Adipocyte (in vitro differentiated cells): ENCODE measurements around the gene ERV3-1.
A peak's percentile ranks its signal among the peaks of the same experiment; 100 is the strongest.
"Not testable (repeated sequence)": the region's sequence is repeated elsewhere in the genome, so short reads cannot be mapped to it uniquely, and the experiment has no call there.

Experiments
- DNase-seq: peaks from one replicate; pipeline ENCODE4 v3.0.0-alpha.2; 2015; ENCODE audit warnings: low read depth
- H3K27me3 ChIP-seq: replicated peaks from 2 replicates; pipeline ENCODE4 v1.7.0; 2013; ENCODE audit warnings: mild to moderate bottlenecking, low read length, moderate library complexity; ENCODE audit not compliant: control insufficient read depth, insufficient read depth
- H3K36me3 ChIP-seq: 2 replicates; pipeline ENCODE4 v1.7.0; 2013; ENCODE audit warnings: low read length, mild to moderate bottlenecking, moderate library complexity; ENCODE audit not compliant: control insufficient read depth, insufficient read depth, severe bottlenecking
- H3K4me1 ChIP-seq: 2 replicates; pipeline ENCODE4 v1.7.0; 2013; ENCODE audit warnings: mild to moderate bottlenecking, low read length, moderate library complexity; ENCODE audit not compliant: control insufficient read depth, insufficient read depth
- H3K4me3 ChIP-seq: 2 replicates; pipeline ENCODE4 v1.7.0; 2013; ENCODE audit warnings: mild to moderate bottlenecking, low read length, moderate library complexity
- H3K9ac ChIP-seq: 2 replicates; pipeline ENCODE4 v1.7.0; 2013; ENCODE audit warnings: mild to moderate bottlenecking, low read length, moderate library complexity
- H3K9me3 ChIP-seq: 2 replicates; pipeline ENCODE4 v1.7.0; 2013; ENCODE audit warnings: mild to moderate bottlenecking, low read length, moderate library complexity; ENCODE audit not compliant: control insufficient read depth

The ERV3-1 gene

DNA sequence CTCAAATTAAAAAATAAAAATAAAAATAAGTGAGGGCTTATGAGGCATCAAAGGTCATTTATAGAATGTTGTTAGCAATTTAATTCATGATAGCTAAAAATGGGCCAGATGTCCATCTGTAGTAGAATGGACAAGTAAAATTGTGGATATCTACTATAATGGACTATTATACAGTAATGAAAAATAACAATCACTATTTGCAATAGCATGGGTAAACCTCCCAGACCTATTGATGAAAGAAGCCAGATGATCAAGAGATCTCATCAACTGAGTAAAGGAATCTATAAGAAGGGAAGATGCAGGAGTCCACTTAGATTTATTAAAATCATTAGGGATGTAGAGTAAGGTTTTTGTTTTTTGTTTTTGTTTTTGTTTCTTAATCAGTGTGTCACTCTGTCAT, 29.0 kb upstream of the ERV3-1 start:
- peaks cover 13% of the 10 kb centered on the region for H3K4me1 ChIP-seq
- not testable (repeated sequence) for H3K4me3 ChIP-seq, H3K9me3 ChIP-seq, DNase-seq, H3K27me3 ChIP-seq, H3K36me3 ChIP-seq
- peak overlapping the region; percentile 70 for H3K9ac ChIP-seq

DNA sequence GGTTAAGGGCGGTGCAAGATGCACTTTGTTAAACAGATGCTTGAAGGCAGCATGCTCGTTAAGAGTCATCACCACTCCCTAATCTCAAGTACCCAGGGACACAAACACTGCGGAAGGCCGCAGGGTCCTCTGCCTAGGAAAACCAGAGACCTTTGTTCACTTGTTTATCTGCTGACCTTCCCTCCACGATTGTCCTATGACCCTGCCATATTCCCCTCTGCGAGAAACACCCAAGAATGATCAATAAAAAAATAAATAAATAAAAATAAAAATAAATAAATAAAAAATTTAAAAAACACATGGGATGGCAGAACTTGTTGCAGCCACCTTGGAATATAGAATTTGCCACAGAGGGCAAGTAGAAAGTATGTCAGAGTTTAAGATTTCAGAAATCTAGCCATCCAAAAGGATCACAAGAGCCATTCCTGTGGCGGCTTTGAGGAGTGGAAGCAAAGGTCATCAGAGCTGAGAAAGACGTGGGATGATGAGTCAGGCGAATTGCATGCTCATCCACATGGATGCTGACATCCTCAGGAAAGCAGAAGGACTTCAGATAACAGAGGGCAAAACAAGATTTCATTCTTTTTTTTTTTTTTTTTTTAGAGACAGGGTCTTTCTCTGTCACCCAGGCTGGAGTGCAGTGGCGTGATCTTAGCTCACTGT, 27.8 kb upstream of the ERV3-1 start:
- Histone ChIP-seq H3K4me1 (peaks cover 13% of the 10 kb centered on the region), H3K9ac (peak overlapping the region; percentile 51)
- H3K36me3 ChIP-seq, H3K27me3 ChIP-seq, H3K9me3 ChIP-seq, H3K4me3 ChIP-seq, DNase-seq: not testable (repeated sequence)

- not testable (repeated sequence) for H3K9me3 ChIP-seq, H3K27me3 ChIP-seq, DNase-seq, H3K36me3 ChIP-seq, H3K4me3 ChIP-seq, H3K9ac ChIP-seq
- peaks cover 13% of the 10 kb centered on the region for H3K4me1 ChIP-seq
These were observed 26.9 kb upstream of the ERV3-1 start for GRCh38 chr7:65033391-65033790.

DNA sequence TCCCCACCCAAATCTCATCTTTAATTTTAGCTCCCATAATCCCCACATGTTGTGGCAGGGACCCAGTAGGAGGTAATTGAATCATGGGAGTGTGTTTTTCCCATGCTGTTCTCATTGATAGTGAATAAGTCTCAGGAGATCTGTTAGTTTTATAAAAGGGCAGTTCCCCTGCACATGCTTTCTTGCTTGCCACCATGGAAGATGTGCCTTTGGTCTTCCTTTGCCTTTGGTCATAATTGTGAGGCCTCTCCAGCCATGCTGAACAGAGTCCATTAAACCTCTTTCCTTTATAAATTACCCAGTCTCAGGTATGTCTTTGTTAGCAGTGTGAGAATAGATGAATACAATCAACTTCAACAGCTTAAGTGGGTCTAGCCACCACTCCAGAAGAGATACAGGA, 18.5 kb upstream of the ERV3-1 start:
- H3K4me3 ChIP-seq, H3K36me3 ChIP-seq, H3K27me3 ChIP-seq, H3K4me1 ChIP-seq, H3K9ac ChIP-seq, H3K9me3 ChIP-seq, DNase-seq: not testable (repeated sequence)

DNA sequence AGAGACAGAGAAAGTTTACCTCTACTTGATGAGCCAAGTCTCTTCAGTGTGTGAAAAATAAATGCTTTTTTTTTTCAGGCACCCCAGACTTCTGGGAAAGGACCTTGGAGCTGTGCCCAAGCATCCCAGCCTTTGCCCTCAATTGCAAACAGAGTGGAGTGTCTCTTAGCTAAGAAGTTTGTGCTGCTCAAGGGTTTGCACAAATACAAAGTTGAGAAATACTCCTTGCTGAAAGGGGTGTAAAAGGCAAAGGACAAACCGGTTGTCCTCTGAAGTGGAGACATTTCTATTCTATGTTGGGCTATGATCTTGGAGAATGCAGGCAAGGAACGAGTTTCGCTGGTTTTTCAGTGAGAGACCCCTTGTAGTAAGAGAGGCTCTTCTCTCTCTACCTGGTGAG, 14.5 kb upstream of the ERV3-1 start:
- not testable (repeated sequence) for H3K4me3 ChIP-seq, DNase-seq, H3K36me3 ChIP-seq, H3K9me3 ChIP-seq, H3K4me1 ChIP-seq, H3K27me3 ChIP-seq
- H3K9ac ChIP-seq, result peak overlapping the region; percentile 70

DNA sequence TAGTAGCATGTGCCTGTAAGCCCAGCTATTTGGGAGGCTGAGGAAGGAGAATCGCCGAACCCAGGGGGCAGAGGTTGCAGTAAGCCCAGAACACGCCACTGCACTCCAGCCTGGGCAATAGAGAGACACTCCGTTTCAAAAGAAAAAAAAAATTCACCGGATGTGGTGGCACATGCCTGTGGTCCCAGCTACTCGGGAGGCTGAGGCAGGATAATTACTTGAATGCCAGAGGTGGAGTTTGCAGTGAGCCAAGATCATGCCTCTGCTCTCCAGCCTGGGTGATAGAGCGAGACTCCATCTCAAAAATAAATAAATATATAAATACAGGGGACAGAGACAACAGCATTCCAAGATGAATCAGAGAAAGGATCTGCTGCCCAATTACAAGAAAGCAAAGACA, 3.4 kb upstream of the ERV3-1 start:
- not testable (repeated sequence) for H3K27me3 ChIP-seq, H3K4me1 ChIP-seq, DNase-seq, H3K4me3 ChIP-seq, H3K9ac ChIP-seq, H3K9me3 ChIP-seq, H3K36me3 ChIP-seq

DNA sequence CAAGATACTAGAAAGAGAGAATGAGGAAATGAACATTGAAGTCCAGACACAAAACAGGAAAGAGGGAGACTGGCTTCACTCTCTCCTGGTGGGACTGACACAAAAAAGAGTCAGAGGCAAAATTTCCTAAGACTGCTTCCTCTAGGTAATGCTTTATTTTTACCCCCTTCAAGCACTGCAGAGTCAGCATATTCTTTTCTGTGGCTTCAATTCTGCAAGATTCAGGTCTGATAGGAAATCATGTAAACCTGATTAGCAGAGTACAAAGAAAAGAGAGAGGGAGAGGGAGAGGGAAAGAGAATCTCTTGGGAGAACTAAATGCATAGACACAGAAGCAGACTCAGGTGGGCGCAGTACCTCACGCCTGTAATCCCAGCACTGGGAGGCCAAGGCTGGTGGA, 2.9 kb upstream of the ERV3-1 start:
- H3K36me3 ChIP-seq, H3K4me1 ChIP-seq, H3K9me3 ChIP-seq, H3K9ac ChIP-seq, H3K4me3 ChIP-seq, H3K27me3 ChIP-seq, DNase-seq: not testable (repeated sequence)

GRCh38 chr7:65007036-65007435, 549 bp upstream of the ERV3-1 start:
- H3K4me3 ChIP-seq, result peak overlapping the region; percentile 98
- H3K9ac ChIP-seq, result peak overlapping the region; percentile 99
- H3K36me3 ChIP-seq, result peaks cover 15% of the 10 kb centered on the region
- H3K27me3 ChIP-seq, H3K9me3 ChIP-seq, DNase-seq: not testable (repeated sequence)
- peaks cover 16% of the 10 kb centered on the region for H3K4me1 ChIP-seq

DNA sequence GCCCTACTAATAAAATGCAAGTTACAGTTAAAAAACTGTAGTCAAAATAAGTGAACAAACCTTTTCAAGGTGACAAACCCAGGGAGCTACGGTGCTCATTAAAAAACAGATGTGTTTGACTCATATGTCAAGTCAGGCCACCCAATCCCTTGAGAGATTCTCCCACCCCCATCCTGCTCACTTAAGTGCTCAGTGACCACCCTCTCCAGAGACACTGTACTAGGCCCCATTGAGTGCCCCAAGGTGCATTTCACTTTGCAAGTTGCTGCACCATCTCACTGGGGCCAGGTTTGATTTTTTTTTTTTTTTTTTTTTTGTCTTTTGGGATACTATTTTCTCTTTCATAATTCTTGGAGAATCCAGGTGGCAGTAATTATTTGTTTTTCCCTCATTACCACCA, 1.9 kb downstream of the ERV3-1 start:
- no peaks in the 10 kb centered on the region for H3K27me3 ChIP-seq
- H3K9ac ChIP-seq, result peak overlapping the region; percentile 99
- no peak for DNase-seq
- peak overlapping the region; percentile 98 for H3K4me3 ChIP-seq
- H3K9me3 ChIP-seq, result no peaks in the 10 kb centered on the region
- peaks cover 32% of the 10 kb centered on the region for H3K36me3 ChIP-seq
- peaks cover 38% of the 10 kb centered on the region for H3K4me1 ChIP-seq

GRCh38 chr7:65002972-65003585, 3.4 kb downstream of the ERV3-1 start:
- Histone ChIP-seq H3K4me3 (peak overlapping the region; percentile 98), H3K9ac (peak overlapping the region; percentile 99), H3K4me1 (peaks cover 51% of the 10 kb centered on the region), H3K27me3 (no peaks in the 10 kb centered on the region), H3K36me3 (peaks cover 43% of the 10 kb centered on the region), H3K9me3 (peaks cover 4% of the 10 kb centered on the region)
- DNase-seq, result no peak

- Histone ChIP-seq H3K4me1 (peaks cover 63% of the 10 kb centered on the region), H3K36me3 (peaks cover 55% of the 10 kb centered on the region), H3K9me3 (peaks cover 4% of the 10 kb centered on the region), H3K4me3 (peak overlapping the region; percentile 98), H3K9ac (peak overlapping the region; percentile 99), H3K27me3 (no peaks in the 10 kb centered on the region)
- no peak for DNase-seq
These were observed 5.1 kb downstream of the ERV3-1 start for GRCh38 chr7:65001291-65001814.
